OCI-LY7 (cell line): ENCODE results near the gene TUBAL3. TPM values are rescaled to one million over a fixed set of nuclear protein-coding genes. Genes with fewer than 3 reads are reported as not detected.

Source experiments
- BruUV-seq: library from RNA; stranded (reverse); fragments of 400-500 nt; replicated peaks from 2 replicates; lab custom pipeline; 2021; lab: Mats Ljungman, UMichigan
- CTCF ChIA-PET: fragments of 300-600 bp; sonication (Branson Sonifier 250); formaldehyde crosslinking; loops from one replicate; lab custom pipeline; 2022; ENCODE audit warnings: antibody characterized with exemption; ENCODE audit not compliant: unreplicated experiment; lab: Charles Lee
- POLR2A ChIA-PET: fragments of 300-600 bp; sonication (Branson Sonifier 250); formaldehyde crosslinking; loops from one replicate; lab custom pipeline; 2022; ENCODE audit warnings: antibody characterized with exemption; lab: Charles Lee
- DNase-seq: peaks from one replicate; pipeline ENCODE4 v3.0.0-alpha.2; 2015; ENCODE audit warnings: low spot score
- H2AFZ ChIP-seq: fragments of 200-600 bp; sonication (generic), shearing (Covaris generic); 2 replicates; pipeline ENCODE4 v1.6.1; 2014; ENCODE audit warnings: mild to moderate bottlenecking, antibody characterized with exemption, low read length, moderate library complexity
- H3K27ac ChIP-seq: fragments of 200-600 bp; sonication (generic); 2 replicates; pipeline ENCODE4 v1.5.1; 2014; ENCODE audit warnings: mixed run types, low read depth, mild to moderate bottlenecking, moderate library complexity, low read length, inconsistent platforms; ENCODE audit not compliant: poor library complexity, severe bottlenecking
- H3K36me3 ChIP-seq: fragments of 200-600 bp; sonication (generic); 2 replicates; pipeline ENCODE4 v1.6.1; 2014; ENCODE audit warnings: mild to moderate bottlenecking, antibody characterized with exemption, low read length, moderate library complexity, mixed read lengths; ENCODE audit not compliant: insufficient read depth
- H3K4me1 ChIP-seq: fragments of 200-600 bp; sonication (generic); 2 replicates; pipeline ENCODE4 v1.5.1; 2014; ENCODE audit warnings: mild to moderate bottlenecking, low read length; ENCODE audit not compliant: insufficient read depth, poor library complexity, severe bottlenecking
- H3K4me2 ChIP-seq: fragments of 200-600 bp; sonication (generic); 2 replicates; pipeline ENCODE4 v1.6.1; 2014; ENCODE audit warnings: mild to moderate bottlenecking, low read length
- H3K4me3 ChIP-seq: fragments of 200-600 bp; sonication (generic); 2 replicates; pipeline ENCODE4 v1.5.1; 2014; ENCODE audit warnings: mild to moderate bottlenecking, low read depth, low read length; ENCODE audit not compliant: poor library complexity, severe bottlenecking
- H3K79me2 ChIP-seq: fragments of 200-600 bp; sonication (generic); 2 replicates; pipeline ENCODE4 v1.6.1; 2016; ENCODE audit warnings: low read depth, mild to moderate bottlenecking, low read length, moderate library complexity, mixed read lengths; ENCODE audit not compliant: insufficient read depth
- H3K9me2 ChIP-seq: fragments of 200-600 bp; sonication (generic); 2 replicates; pipeline ENCODE4 v1.6.1; 2016; ENCODE audit warnings: mild to moderate bottlenecking, low read length, mixed read lengths; ENCODE audit not compliant: insufficient read depth
- H3K9me3 ChIP-seq: fragments of 200-600 bp; sonication (generic); 2 replicates; pipeline ENCODE4 v1.6.1; 2014; ENCODE audit warnings: mild to moderate bottlenecking, mixed run types, low read length, mixed read lengths
- H4K20me1 ChIP-seq: fragments of 200-600 bp; sonication (generic); 2 replicates; pipeline ENCODE4 v1.6.1; 2014; ENCODE audit warnings: mild to moderate bottlenecking, antibody characterized with exemption, low read length, moderate library complexity, mixed read lengths; ENCODE audit not compliant: insufficient read depth
- CTCF ChIP-seq: fragments of 200-600 bp; sonication (generic); conservative IDR thresholded peaks from 2 replicates; pipeline ENCODE4 v1.5.1; 2014; ENCODE audit warnings: mild to moderate bottlenecking, antibody characterized with exemption, low read length, moderate library complexity, mixed read lengths
- EZH2phosphoT487 ChIP-seq: fragments of 200-600 bp; sonication (generic); IDR thresholded peaks from 2 replicates; pipeline ENCODE4 v1.6.1; 2018; ENCODE audit warnings: low read depth, borderline replicate concordance, mild to moderate bottlenecking, mixed run types, antibody characterized with exemption, low read length, moderate library complexity, mixed read lengths
- intact Hi-C: fragments of 100-400 bp; cut with micrococcal nuclease; formaldehyde crosslinking; loops from one replicate; pipeline ENCODE4 v1.10.0; 2022; ENCODE audit not compliant: unreplicated experiment
- total RNA-seq, 2 experiments: library from RNA; depleted of rRNA in 1 of 2; stranded (reverse); fragments of >200 nt in 1 of 2; shearing (Covaris generic) in 1 of 2; gene quantifications; 2 replicates each; pipeline ENCODE4 v1.2.3, GENCODE V29; 2014 to 2022

TUBAL3 gene
- total RNA-seq, 2 experiments from 2014 or later = not detected

- CTCF ChIA-PET = no interaction called here
- intact Hi-C loops = loop anchor here (5.0 to 10.0 kb wide), 3 partner anchors 296 to 529 kb away; partner anchors contain the start of gene IL15RA
- no peak for TF ChIP-seq EZH2phosphoT487
- no peak for TF ChIP-seq CTCF
- Histone ChIP-seq H3K9me3 (no peaks in the 10 kb centered on the region), H2AFZ (no peak overlapping the region), H3K4me1 (peaks cover 25% of the 10 kb centered on the region), H3K79me2 (peaks cover 51% of the 10 kb centered on the region; the same call in 1 of the 2 replicates), H3K36me3 (peaks cover 29% of the 10 kb centered on the region), H3K4me3 (peak overlapping the region; percentile 63), H3K4me2 (peak overlapping the region; percentile 68), H3K9me2 (no peaks in the 10 kb centered on the region), H4K20me1 (peaks cover 9% of the 10 kb centered on the region; the same call in 1 of the 2 replicates), H3K27ac (no peak overlapping the region)
- no peak for DNase-seq
- no TSS peak for BruUV-seq
- POLR2A ChIA-PET = interaction anchor here (0.6 to 1.0 kb wide), 6 partner anchors 8 to 151 kb away, joined by 3 to 4 read pairs (median 3); no protein-coding TSS in a partner anchor
Measured at GRCh38 chr10:5448333-5449001, 43.8 kb upstream of the TUBAL3 start.

DNA sequence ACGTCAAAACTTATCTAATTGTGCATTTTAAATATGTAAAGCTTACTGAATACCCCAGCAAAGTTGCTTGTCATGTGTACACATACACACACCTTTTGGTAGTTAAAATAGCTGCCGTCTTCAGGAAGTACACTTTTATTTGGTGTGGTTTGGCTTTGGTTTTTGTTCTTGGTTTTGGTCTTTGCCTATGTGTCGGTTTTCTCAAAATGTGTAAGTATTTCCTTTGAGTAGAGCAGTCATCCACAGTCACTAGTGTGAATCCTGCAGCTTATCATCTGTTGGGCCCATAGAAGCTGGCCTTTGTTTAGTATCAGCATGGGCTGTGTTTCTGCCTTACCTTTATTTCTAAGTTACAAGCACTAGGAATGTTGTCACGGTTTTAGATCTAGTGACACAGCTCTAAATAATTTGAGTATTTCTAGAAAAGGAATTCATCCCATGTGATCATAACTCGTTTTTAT, 43.0 kb upstream of the TUBAL3 start:
- POLR2A ChIA-PET = interaction anchor here (0.6 to 1.2 kb wide), 5 partner anchors 14 to 152 kb away, joined by 3 to 4 read pairs (median 3); no protein-coding TSS in a partner anchor
- H3K4me3 ChIP-seq = peak overlapping the region; percentile 63

More for the DNA sequence above, 43.0 kb upstream of the TUBAL3 start:
- BruUV-seq = no TSS peak
- intact Hi-C loops = loop anchor here (5.0 to 10.0 kb wide), 3 partner anchors 297 to 530 kb away; partner anchors contain the start of gene IL15RA
- peaks cover 9% of the 10 kb centered on the region; the same call in 1 of the 2 replicates for H4K20me1 ChIP-seq
- no peaks in the 10 kb centered on the region for H3K9me3 ChIP-seq
- peak overlapping the region; percentile 68 for H3K4me2 ChIP-seq
- H3K4me1 ChIP-seq = peaks cover 32% of the 10 kb centered on the region
- TF ChIP-seq EZH2phosphoT487 = no peak
- TF ChIP-seq CTCF = no peak
- no peaks in the 10 kb centered on the region for H3K9me2 ChIP-seq
- CTCF ChIA-PET = no interaction called here
- peaks cover 21% of the 10 kb centered on the region for H3K36me3 ChIP-seq
- H2AFZ ChIP-seq = no peak overlapping the region
- peaks cover 51% of the 10 kb centered on the region; the same call in 1 of the 2 replicates for H3K79me2 ChIP-seq
- peak; percentile 42 for DNase-seq
- H3K27ac ChIP-seq = peak overlapping the region; percentile 12
